Caco-2 (cell line): ENCODE measurements around the gene HDX. TPM values are rescaled to one million over a fixed set of nuclear protein-coding genes. Genes with fewer than 3 reads are reported as not detected.
"Not testable (repeated sequence)": the region's sequence is repeated elsewhere in the genome, so short reads cannot be mapped to it uniquely, and the experiment has no call there.

ENCODE experiments used
- Bru-seq: library from RNA; stranded (reverse); fragments of 400-500 nt; gene quantifications from one replicate; lab custom pipeline; 2021; lab: Mats Ljungman, UMichigan
- BruChase-seq, 2 experiments: library from RNA; stranded (reverse); fragments of 400-500 nt; gene quantifications; one replicate each; lab custom pipeline; 2021; lab: Mats Ljungman, UMichigan
- BruUV-seq: library from RNA; stranded (reverse); fragments of 400-500 nt; replicated peaks from 2 replicates; lab custom pipeline; 2021; lab: Mats Ljungman, UMichigan
- CTCF ChIA-PET: fragments of 300-600 bp; sonication (Branson Sonifier 250); formaldehyde crosslinking; loops from one replicate; lab custom pipeline; 2022; ENCODE audit warnings: antibody characterized with exemption; lab: Charles Lee
- POLR2A ChIA-PET: fragments of 300-600 bp; sonication (Branson Sonifier 250); formaldehyde crosslinking; loops from one replicate; lab custom pipeline; 2022; ENCODE audit warnings: antibody characterized with exemption; lab: Charles Lee
- DNase-seq, 2 experiments: peaks; one replicate each; pipeline versions ENCODE4 v3.0.0 to v3.0.0-alpha.2; 2020 to 2022
- H3K27me3 ChIP-seq: replicated peaks from 2 replicates; pipeline ENCODE4 v1.6.0; 2011; ENCODE audit warnings: low read length; ENCODE audit not compliant: control insufficient read depth, insufficient read depth
- H3K36me3 ChIP-seq: 2 replicates; pipeline ENCODE4 v1.5.1; 2011; ENCODE audit warnings: low read length; ENCODE audit not compliant: control insufficient read depth, insufficient read depth
- H3K4me1 ChIP-seq: fragments of 250-450 bp; sonication (Bioruptor Pico); 2 replicates; pipeline ENCODE4 v1.5.1; 2020; ENCODE audit warnings: mild to moderate bottlenecking
- H3K4me3 ChIP-seq: 2 replicates; pipeline ENCODE4 v1.5.1; 2011; ENCODE audit warnings: low read depth, mild to moderate bottlenecking, control low read depth, low read length
- H3K9me3 ChIP-seq: fragments of 250-450 bp; sonication (Bioruptor Pico); 2 replicates; pipeline ENCODE4 v1.5.1; 2020; ENCODE audit warnings: mild to moderate bottlenecking, moderate library complexity
- H3K27ac Mint-ChIP-seq: one replicate; pipeline ENCODE4 v1.8.0; 2022; ENCODE audit warnings: mixed read lengths; ENCODE audit not compliant: unreplicated experiment
- H3K27me3 Mint-ChIP-seq: one replicate; pipeline ENCODE4 v1.8.0; 2022; ENCODE audit warnings: mixed read lengths; ENCODE audit not compliant: insufficient read depth, unreplicated experiment
- H3K36me3 Mint-ChIP-seq: one replicate; pipeline ENCODE4 v1.8.0; 2022; ENCODE audit warnings: mild to moderate bottlenecking, mixed read lengths; ENCODE audit not compliant: insufficient read depth, unreplicated experiment
- H3K4me1 Mint-ChIP-seq: one replicate; pipeline ENCODE4 v1.8.0; 2022; ENCODE audit warnings: low read depth, mixed read lengths; ENCODE audit not compliant: unreplicated experiment
- H3K4me3 Mint-ChIP-seq: one replicate; pipeline ENCODE4 v1.8.0; 2022; ENCODE audit warnings: mild to moderate bottlenecking, moderate library complexity, mixed read lengths; ENCODE audit not compliant: unreplicated experiment
- H3K9me3 Mint-ChIP-seq: one replicate; pipeline ENCODE4 v1.8.0; 2022; ENCODE audit warnings: mixed read lengths; ENCODE audit not compliant: unreplicated experiment
- intact Hi-C: fragments of 100-400 bp; cut with micrococcal nuclease; formaldehyde crosslinking; loops from one replicate; pipeline ENCODE4 v1.10.0; 2022; ENCODE audit not compliant: unreplicated experiment
- long read RNA-seq: library from polyadenylated mRNA; stranded (forward); transcript quantifications from one replicate; pipeline ENCODE4 v2.0.0, GENCODE V29; 2022
- total RNA-seq: library from RNA; stranded (reverse); gene quantifications from 2 replicates; pipeline ENCODE4 v1.2.3, GENCODE V29; 2022
- TF ChIP-seq, protein P1 (sequence below), 2 experiments: fragments of 200-600 bp in 1 of 2; IDR thresholded peaks; 1 replicate in 1 of 2; 2 replicates in 1 of 2; pipeline versions ENCODE4 v1.5.1 to v1.8.0; 2011 to 2022; ENCODE audit warnings: antibody characterized with exemption in 1 of 2, control low read depth in 1 of 2, inconsistent platforms in 1 of 2, low read depth in 1 of 2, low read length in 1 of 2, mild to moderate bottlenecking in 1 of 2, moderate library complexity in 1 of 2; ENCODE audit not compliant: insufficient read depth in 1 of 2, severe bottlenecking in 1 of 2, unreplicated experiment in 1 of 2

Gene HDX, protein sequence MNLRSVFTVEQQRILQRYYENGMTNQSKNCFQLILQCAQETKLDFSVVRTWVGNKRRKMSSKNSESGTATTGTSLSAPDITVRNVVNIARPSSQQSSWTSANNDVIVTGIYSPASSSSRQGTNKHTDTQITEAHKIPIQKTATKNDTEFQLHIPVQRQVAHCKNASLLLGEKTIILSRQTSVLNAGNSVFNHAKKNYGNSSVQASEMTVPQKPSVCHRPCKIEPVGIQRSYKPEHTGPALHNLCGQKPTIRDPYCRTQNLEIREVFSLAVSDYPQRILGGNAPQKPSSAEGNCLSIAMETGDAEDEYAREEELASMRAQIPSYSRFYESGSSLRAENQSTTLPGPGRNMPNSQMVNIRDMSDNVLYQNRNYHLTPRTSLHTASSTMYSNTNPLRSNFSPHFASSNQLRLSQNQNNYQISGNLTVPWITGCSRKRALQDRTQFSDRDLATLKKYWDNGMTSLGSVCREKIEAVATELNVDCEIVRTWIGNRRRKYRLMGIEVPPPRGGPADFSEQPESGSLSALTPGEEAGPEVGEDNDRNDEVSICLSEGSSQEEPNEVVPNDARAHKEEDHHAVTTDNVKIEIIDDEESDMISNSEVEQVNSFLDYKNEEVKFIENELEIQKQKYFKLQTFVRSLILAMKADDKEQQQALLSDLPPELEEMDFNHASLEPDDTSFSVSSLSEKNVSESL
- total RNA-seq (1.7 and 2.4 TPM in 2 replicates), Bru-seq, nascent RNA (percentile 41 among the genes with signal in this experiment), BruChase-seq, experiment 1, labeled RNA remaining after a 2-hour chase (percentile 39 among the genes with signal in this experiment), BruChase-seq, experiment 2, labeled RNA remaining after a 6-hour chase (percentile 34 among the genes with signal in this experiment)
- long read RNA-seq, partial matches to known transcripts, result 2 of 4 reads
- long read RNA-seq, other reads (novel, unspliced or antisense), result 2 of 4 reads

- TF ChIP-seq, protein P1, sequence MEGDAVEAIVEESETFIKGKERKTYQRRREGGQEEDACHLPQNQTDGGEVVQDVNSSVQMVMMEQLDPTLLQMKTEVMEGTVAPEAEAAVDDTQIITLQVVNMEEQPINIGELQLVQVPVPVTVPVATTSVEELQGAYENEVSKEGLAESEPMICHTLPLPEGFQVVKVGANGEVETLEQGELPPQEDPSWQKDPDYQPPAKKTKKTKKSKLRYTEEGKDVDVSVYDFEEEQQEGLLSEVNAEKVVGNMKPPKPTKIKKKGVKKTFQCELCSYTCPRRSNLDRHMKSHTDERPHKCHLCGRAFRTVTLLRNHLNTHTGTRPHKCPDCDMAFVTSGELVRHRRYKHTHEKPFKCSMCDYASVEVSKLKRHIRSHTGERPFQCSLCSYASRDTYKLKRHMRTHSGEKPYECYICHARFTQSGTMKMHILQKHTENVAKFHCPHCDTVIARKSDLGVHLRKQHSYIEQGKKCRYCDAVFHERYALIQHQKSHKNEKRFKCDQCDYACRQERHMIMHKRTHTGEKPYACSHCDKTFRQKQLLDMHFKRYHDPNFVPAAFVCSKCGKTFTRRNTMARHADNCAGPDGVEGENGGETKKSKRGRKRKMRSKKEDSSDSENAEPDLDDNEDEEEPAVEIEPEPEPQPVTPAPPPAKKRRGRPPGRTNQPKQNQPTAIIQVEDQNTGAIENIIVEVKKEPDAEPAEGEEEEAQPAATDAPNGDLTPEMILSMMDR (IDR thresholded peaks at IDR 0.05; ENCODE audit: insufficient read depth in 1 of 2, low read depth in 1 of 2, low read length in 1 of 2, severe bottlenecking in 1 of 2, unreplicated experiment in 1 of 2), result no peak
- peak within 1 kb of the TSS; percentile 79 for H3K27ac Mint-ChIP-seq
- no peaks in the 10 kb centered on the region for H3K9me3 Mint-ChIP-seq
- no peaks in the 10 kb centered on the region for H3K4me1 ChIP-seq
- ChIA-PET CTCF (no interaction called here), POLR2A (no interaction called here)
- DNase-seq, result peak; percentile 72 to 76
- H3K36me3 Mint-ChIP-seq, result peaks cover 6% of the 10 kb centered on the region
- no peaks in the 10 kb centered on the region for H3K27me3 ChIP-seq
- intact Hi-C loops, result no loop called here
- no peaks in the 10 kb centered on the region for H3K4me1 Mint-ChIP-seq
- TSS peak; percentile 50 for BruUV-seq
- peak within 1 kb of the TSS; percentile 90 for H3K4me3 Mint-ChIP-seq
- H3K27me3 Mint-ChIP-seq, result peaks cover 3% of the 10 kb centered on the region
- no peaks in the 10 kb centered on the region for H3K36me3 ChIP-seq
- H3K4me3 ChIP-seq, result peak within 1 kb of the TSS; percentile 49
- H3K9me3 ChIP-seq, result no peaks in the 10 kb centered on the region
These were observed at the start of gene HDX for GRCh38 chrX:84501798-84502628. TSS of gene HDX (minus strand) at chrX:84502453. CDS start at chrX:84475397, 27,056 bp downstream.

- H3K4me3 ChIP-seq, CTCF ChIA-PET, BruUV-seq, H3K4me1 Mint-ChIP-seq, H3K36me3 Mint-ChIP-seq, H3K9me3 ChIP-seq, H3K4me1 ChIP-seq, H3K27me3 Mint-ChIP-seq, intact Hi-C loops, H3K36me3 ChIP-seq, POLR2A ChIA-PET, H3K27me3 ChIP-seq, H3K4me3 Mint-ChIP-seq, H3K27ac Mint-ChIP-seq: not testable (repeated sequence)
- peak in 1 of 2 experiments; percentile 0 for DNase-seq
- H3K9me3 Mint-ChIP-seq, result peaks cover 10% of the 10 kb centered on the region
These were observed 39.1 kb upstream of the HDX start for GRCh38 chrX:84541315-84541714.

DNA sequence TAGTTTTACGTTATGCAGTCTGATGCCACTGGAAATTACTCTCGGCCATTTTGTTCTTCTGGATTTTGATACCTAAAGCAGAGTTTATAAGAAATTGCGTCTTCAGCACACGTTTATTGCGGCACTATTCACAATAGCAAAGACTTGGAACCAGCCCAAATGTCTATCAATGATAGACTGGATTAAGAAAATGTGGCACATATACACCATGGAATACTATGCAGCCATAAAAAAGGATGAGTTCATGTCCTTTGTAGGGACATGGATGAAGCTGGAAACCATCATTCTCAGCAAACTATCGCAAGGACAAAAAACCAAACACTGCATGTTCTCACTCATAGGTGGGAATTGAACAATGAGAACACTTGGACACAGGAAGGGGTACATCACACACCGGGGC, 35.4 kb upstream of the HDX start:
- BruUV-seq, DNase-seq, H3K4me3 ChIP-seq, CTCF ChIA-PET, H3K27me3 ChIP-seq, intact Hi-C loops, H3K27me3 Mint-ChIP-seq, H3K4me3 Mint-ChIP-seq, H3K36me3 Mint-ChIP-seq, H3K36me3 ChIP-seq, H3K9me3 ChIP-seq, H3K4me1 ChIP-seq, H3K27ac Mint-ChIP-seq, POLR2A ChIA-PET, H3K4me1 Mint-ChIP-seq: not testable (repeated sequence)
- peaks cover 14% of the 10 kb centered on the region for H3K9me3 Mint-ChIP-seq
